Cerebellar nuclear complex (tissue), 1 donor: ENCODE data around the gene QARS1.

ENCODE experiments used
- DNase-seq, 2 experiments: peaks; one replicate each; lab custom pipeline; 2025; lab: John Stamatoyannopoulos, UW

The QARS1 gene

GRCh38 chr3:49053543-49053942 is 51.0 kb downstream of the QARS1 start:
- no peak for DNase-seq
